Measurements from ENCODE around the gene UNC119B.

- TF ChIP-seq CTCF (IDR thresholded peaks at IDR 0.05) (no peak), POLR2A (IDR thresholded peaks at IDR 0.05) (peak in 1 of 2 donors; percentile 18)
Observed at GRCh38 chr12:120710805-120711296, 593 bp downstream of the UNC119B start.

All from Peyer's patch (tissue), 4 donors.